Rectal smooth muscle tissue (tissue), 1 donor: Measurements from ENCODE around the gene TMEM72.

Experiments
- H3K27ac ChIP-seq: one replicate; pipeline ENCODE4 v1.7.0; 2013; ENCODE audit warnings: low read depth, low read length, inconsistent platforms
- H3K27me3 ChIP-seq: one replicate; pipeline ENCODE4 v1.7.0; 2013; ENCODE audit warnings: low read length; ENCODE audit not compliant: control insufficient read depth, insufficient read depth
- H3K36me3 ChIP-seq: one replicate; pipeline ENCODE4 v1.7.0; 2013; ENCODE audit warnings: low read length; ENCODE audit not compliant: control insufficient read depth, insufficient read depth
- H3K4me1 ChIP-seq: one replicate; pipeline ENCODE4 v1.7.0; 2013; ENCODE audit warnings: low read length; ENCODE audit not compliant: control insufficient read depth, insufficient read depth
- H3K4me3 ChIP-seq: one replicate; pipeline ENCODE4 v1.7.0; 2013; ENCODE audit warnings: low read length
- H3K9ac ChIP-seq: one replicate; pipeline ENCODE4 v1.7.0; 2013; ENCODE audit warnings: low read length

The TMEM72 gene

GRCh38 chr10:44947371-44948152 lies 36.4 kb downstream of the TMEM72 start:
- no peak overlapping the region for H3K4me3 ChIP-seq
- no peaks in the 10 kb centered on the region for H3K36me3 ChIP-seq
- peaks cover 4% of the 10 kb centered on the region for H3K4me1 ChIP-seq
- H3K9ac ChIP-seq, result no peak overlapping the region
- no peaks in the 10 kb centered on the region for H3K27me3 ChIP-seq
- no peak overlapping the region for H3K27ac ChIP-seq

- H3K36me3 ChIP-seq, result no peaks in the 10 kb centered on the region
- H3K9ac ChIP-seq, result no peak overlapping the region
- H3K27me3 ChIP-seq, result no peaks in the 10 kb centered on the region
- peaks cover 4% of the 10 kb centered on the region for H3K4me1 ChIP-seq
- no peak overlapping the region for H3K4me3 ChIP-seq
- no peak overlapping the region for H3K27ac ChIP-seq
These were observed 37.5 kb downstream of the TMEM72 start for GRCh38 chr10:44948642-44949041.

- Histone ChIP-seq H3K27me3 (no peaks in the 10 kb centered on the region), H3K27ac (no peak overlapping the region), H3K4me3 (no peak overlapping the region), H3K4me1 (peaks cover 4% of the 10 kb centered on the region), H3K36me3 (no peaks in the 10 kb centered on the region), H3K9ac (no peak overlapping the region)
These were observed 38.1 kb downstream of the TMEM72 start for GRCh38 chr10:44949127-44949802.

- no peak overlapping the region for H3K9ac ChIP-seq
- H3K27ac ChIP-seq, result no peak overlapping the region
- no peak overlapping the region for H3K4me3 ChIP-seq
- peaks cover 4% of the 10 kb centered on the region for H3K4me1 ChIP-seq
- H3K27me3 ChIP-seq, result no peaks in the 10 kb centered on the region
- H3K36me3 ChIP-seq, result no peaks in the 10 kb centered on the region
These were observed 38.8 kb downstream of the TMEM72 start for GRCh38 chr10:44949915-44950314.

- Histone ChIP-seq H3K36me3 (peaks cover 2% of the 10 kb centered on the region), H3K4me1 (peaks cover 4% of the 10 kb centered on the region), H3K27ac (no peak overlapping the region), H3K9ac (no peak overlapping the region), H3K27me3 (no peaks in the 10 kb centered on the region), H3K4me3 (no peak overlapping the region)
These were observed 39.4 kb downstream of the TMEM72 start for GRCh38 chr10:44950326-44951225.

DNA sequence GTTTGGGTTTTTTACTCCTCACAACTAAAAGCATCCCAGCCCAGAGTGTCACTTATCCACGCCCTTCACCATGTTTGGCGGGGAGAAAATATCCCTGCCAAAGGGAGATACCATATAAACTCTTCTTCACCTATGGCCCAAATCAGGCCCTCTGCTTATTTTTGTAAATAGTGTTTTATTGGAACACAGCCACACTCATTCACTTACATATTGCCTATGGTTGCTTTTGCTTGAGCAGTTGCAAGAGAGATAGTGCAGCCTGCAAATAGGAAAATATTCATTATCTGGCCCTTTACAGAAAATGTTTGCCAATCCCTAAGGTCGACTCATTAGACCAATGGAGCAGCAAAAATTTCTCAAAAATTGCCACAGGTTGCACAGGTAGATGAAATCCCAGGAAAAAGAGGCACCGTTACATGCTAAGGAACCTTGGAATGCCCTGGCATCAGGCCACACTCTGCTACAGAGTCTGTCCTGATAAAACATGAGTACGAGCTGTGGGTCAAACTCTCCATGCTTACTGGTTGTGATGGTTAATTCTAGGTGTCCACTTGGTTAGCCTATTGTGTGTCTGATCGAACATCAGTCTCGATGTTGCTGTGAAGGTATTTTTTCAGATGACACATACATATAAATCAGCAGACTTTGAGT lies 40.6 kb downstream of the TMEM72 start:
- H3K4me3 ChIP-seq, result no peak overlapping the region

GRCh38 chr10:44952779-44953231 lies 41.7 kb downstream of the TMEM72 start:
- Histone ChIP-seq H3K27me3 (no peaks in the 10 kb centered on the region), H3K4me3 (no peak overlapping the region), H3K27ac (no peak overlapping the region), H3K4me1 (peaks cover 5% of the 10 kb centered on the region), H3K9ac (no peak overlapping the region), H3K36me3 (peaks cover 5% of the 10 kb centered on the region)

More for the DNA sequence above, 40.6 kb downstream of the TMEM72 start:
- no peak overlapping the region for H3K27ac ChIP-seq
- no peak overlapping the region for H3K9ac ChIP-seq
- peaks cover 5% of the 10 kb centered on the region for H3K36me3 ChIP-seq
- H3K27me3 ChIP-seq, result no peaks in the 10 kb centered on the region
- H3K4me1 ChIP-seq, result peaks cover 4% of the 10 kb centered on the region

GRCh38 chr10:44954042-44954441 lies 42.9 kb downstream of the TMEM72 start:
- Histone ChIP-seq H3K27ac (no peak overlapping the region), H3K4me3 (no peak overlapping the region), H3K27me3 (no peaks in the 10 kb centered on the region), H3K9ac (no peak overlapping the region), H3K36me3 (peaks cover 5% of the 10 kb centered on the region), H3K4me1 (peaks cover 9% of the 10 kb centered on the region)

DNA sequence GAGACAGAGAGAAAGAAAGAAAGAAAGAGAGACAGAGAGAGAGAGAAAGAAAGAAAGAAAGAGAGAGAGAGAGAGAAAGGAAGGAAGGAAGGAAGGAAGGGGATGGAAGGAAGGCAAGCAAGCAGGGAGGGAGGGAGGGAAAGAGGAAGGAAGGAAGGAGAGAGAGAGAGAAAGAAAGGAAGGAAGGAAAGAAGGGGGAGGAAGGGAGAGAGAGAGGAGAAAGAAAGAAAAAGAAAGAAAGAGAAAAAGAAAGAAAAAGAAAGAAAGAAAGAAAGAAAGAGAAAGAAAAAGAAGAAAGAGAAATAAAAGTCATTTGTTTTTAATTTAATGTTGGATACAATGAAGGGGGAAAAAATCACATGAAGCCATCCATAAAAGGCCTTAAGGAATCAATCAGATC lies 43.8 kb downstream of the TMEM72 start:
- Histone ChIP-seq H3K9ac (no peak overlapping the region), H3K4me1 (peaks cover 7% of the 10 kb centered on the region), H3K27ac (no peak overlapping the region), H3K27me3 (no peaks in the 10 kb centered on the region), H3K4me3 (no peak overlapping the region), H3K36me3 (peaks cover 5% of the 10 kb centered on the region)

- Histone ChIP-seq H3K9ac (no peak overlapping the region), H3K27me3 (no peaks in the 10 kb centered on the region), H3K4me3 (no peak overlapping the region), H3K4me1 (peaks cover 8% of the 10 kb centered on the region), H3K36me3 (peaks cover 5% of the 10 kb centered on the region), H3K27ac (no peak overlapping the region)
These were observed 44.4 kb downstream of the TMEM72 start for GRCh38 chr10:44955413-44956070.

DNA sequence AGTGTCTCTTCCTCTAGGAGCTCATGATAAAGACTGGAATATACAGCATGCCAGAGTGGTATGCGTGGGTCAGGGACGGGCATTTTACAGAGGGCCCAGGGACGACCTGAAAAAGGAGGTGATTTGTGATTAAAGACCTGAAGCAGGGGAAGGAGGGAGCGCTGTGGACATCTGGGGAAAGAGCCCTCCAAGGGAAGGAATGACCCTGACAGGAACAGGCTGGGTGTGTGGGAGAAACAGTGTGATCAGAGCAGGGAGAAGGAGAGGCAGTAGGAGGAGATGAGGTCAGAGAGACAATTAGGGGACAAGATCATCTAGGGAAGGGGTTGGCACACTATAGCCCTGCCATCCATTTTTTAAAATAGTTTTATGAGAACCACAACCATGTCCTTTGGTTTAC lies 45.1 kb downstream of the TMEM72 start:
- Histone ChIP-seq H3K9ac (no peak overlapping the region), H3K27ac (no peak overlapping the region), H3K4me1 (peaks cover 8% of the 10 kb centered on the region), H3K36me3 (peaks cover 5% of the 10 kb centered on the region), H3K27me3 (no peaks in the 10 kb centered on the region), H3K4me3 (no peak overlapping the region)
